Hepatocyte (in vitro differentiated cells): ENCODE measurements around the gene IL1R2.

ENCODE experiments used
- CTCF ChIP-seq: fragments of 200-600 bp; sonication (generic); IDR thresholded peaks from 2 replicates; pipeline ENCODE4 v1.5.1; 2016; ENCODE audit warnings: antibody characterized with exemption, mild to moderate bottlenecking; ENCODE audit not compliant: poor library complexity
- EZH2 ChIP-seq: fragments of 200-600 bp; sonication (generic); IDR thresholded peaks from 2 replicates; pipeline ENCODE4 v1.6.1; 2016; ENCODE audit warnings: antibody characterized with exemption, mild to moderate bottlenecking, borderline replicate concordance
- EZH2phosphoT487 ChIP-seq: fragments of 200-600 bp; sonication (generic); IDR thresholded peaks from one replicate; pipeline ENCODE4 v1.6.1; 2018; ENCODE audit warnings: antibody characterized with exemption, mild to moderate bottlenecking, low read depth, moderate library complexity; ENCODE audit not compliant: unreplicated experiment, severe bottlenecking

GRCh38 chr2:102070058-102070642 is 78.4 kb downstream of the IL1R2 start:
- TF ChIP-seq CTCF = peak; percentile 13
- TF ChIP-seq EZH2phosphoT487 = no peak
- TF ChIP-seq EZH2 = no peak
